HEK293 (cell line): Measurements from ENCODE around the gene TRAK2.

ENCODE experiments used
- CTCF ChIA-PET: fragments of 350-600 bp; formaldehyde crosslinking; extraction: SDS; loops from one replicate; lab custom pipeline; 2021; ENCODE audit warnings: antibody characterized with exemption; lab: Yijun Ruan, JAX
- POLR2A ChIA-PET: fragments of 300-600 bp; formaldehyde crosslinking; extraction: SDS; loops from one replicate; lab custom pipeline; 2020; ENCODE audit warnings: antibody characterized with exemption, inconsistent platforms; lab: Yijun Ruan, JAX
- H3K27ac ChIP-seq: fragments of 200-500 bp; sonication (Bioruptor generic); 2 replicates; pipeline ENCODE4 v1.5.1; 2014; ENCODE audit warnings: low read depth, low read length, control low read depth, inconsistent platforms; ENCODE audit errors: extremely low read depth
- H3K36me3 ChIP-seq, 2 experiments: fragments of 200-500 bp in 1 of 2; sonication (Bioruptor generic) in 1 of 2; 1 replicate in 1 of 2; 2 replicates in 1 of 2; pipeline ENCODE4 v1.5.1; 2014 to 2017; ENCODE audit warnings: inconsistent platforms in 2 of 2, low read length in 2 of 2; ENCODE audit not compliant: control insufficient read depth in 2 of 2, insufficient read depth in 1 of 2
- H3K4me1 ChIP-seq: fragments of 200-500 bp; sonication (Bioruptor generic); 2 replicates; pipeline ENCODE4 v1.5.1; 2014; ENCODE audit warnings: mild to moderate bottlenecking, low read length, inconsistent platforms; ENCODE audit not compliant: control insufficient read depth, insufficient read depth
- H3K4me3 ChIP-seq: 2 replicates; pipeline ENCODE4 v1.5.1; 2011; ENCODE audit warnings: low read depth, mild to moderate bottlenecking, control low read depth, low read length, moderate library complexity
- H3K9me3 ChIP-seq: fragments of 200-500 bp; sonication (Bioruptor generic); 2 replicates; pipeline ENCODE4 v1.5.1; 2014; ENCODE audit warnings: low read depth, low read length, inconsistent platforms; ENCODE audit not compliant: control insufficient read depth, insufficient read depth
- HOXA7 ChIP-seq: sonication (generic); formaldehyde crosslinking; IDR thresholded peaks from 2 replicates; pipeline ENCODE4 v1.8.1; 2022; ENCODE audit warnings: missing genetic modification reagents, borderline replicate concordance
- PRDM2 ChIP-seq: fragments of 450-650 bp; formaldehyde crosslinking; IDR thresholded peaks from 2 replicates; pipeline ENCODE4 v1.5.1; 2016; ENCODE audit warnings: missing biosample characterization, missing genetic modification characterization, borderline replicate concordance
- RBAK ChIP-seq: fragments of 450-650 bp; formaldehyde crosslinking; IDR thresholded peaks from 2 replicates; pipeline ENCODE4 v1.5.1; 2016; ENCODE audit warnings: missing biosample characterization, missing genetic modification characterization
- ZBTB17 ChIP-seq: fragments of 450-650 bp; formaldehyde crosslinking; IDR thresholded peaks from 2 replicates; pipeline ENCODE4 v1.5.1; 2016; ENCODE audit warnings: missing biosample characterization, missing genetic modification characterization
- ZFHX2 ChIP-seq: fragments of 450-650 bp; formaldehyde crosslinking; conservative IDR thresholded peaks from 2 replicates; pipeline ENCODE4 v1.5.1; 2016; ENCODE audit warnings: missing biosample characterization, missing genetic modification characterization
- ZNF138 ChIP-seq: fragments of 450-650 bp; formaldehyde crosslinking; IDR thresholded peaks from 2 replicates; pipeline ENCODE4 v1.5.1; 2016; ENCODE audit warnings: missing biosample characterization, missing genetic modification characterization, borderline replicate concordance
- ZNF174 ChIP-seq: fragments of 450-650 bp; formaldehyde crosslinking; IDR thresholded peaks from 2 replicates; pipeline ENCODE4 v1.5.0; 2017; ENCODE audit warnings: missing biosample characterization, mild to moderate bottlenecking, missing genetic modification characterization
- ZNF223 ChIP-seq: fragments of 450-650 bp; formaldehyde crosslinking; IDR thresholded peaks from 2 replicates; pipeline ENCODE4 v1.5.1; 2016; ENCODE audit warnings: missing biosample characterization, missing genetic modification characterization
- ZNF335 ChIP-seq: fragments of 450-650 bp; formaldehyde crosslinking; conservative IDR thresholded peaks from 2 replicates; pipeline ENCODE4 v1.5.1; 2016; ENCODE audit warnings: missing biosample characterization, missing genetic modification characterization
- ZNF501 ChIP-seq: fragments of 450-650 bp; formaldehyde crosslinking; IDR thresholded peaks from 2 replicates; pipeline ENCODE4 v1.5.1; 2016; ENCODE audit warnings: missing biosample characterization, missing genetic modification characterization
- ZNF600 ChIP-seq: fragments of 450-650 bp; formaldehyde crosslinking; IDR thresholded peaks from 2 replicates; pipeline ENCODE4 v1.5.1; 2016; ENCODE audit warnings: missing biosample characterization, missing genetic modification characterization
- ZNF791 ChIP-seq: fragments of 450-650 bp; formaldehyde crosslinking; IDR thresholded peaks from 2 replicates; pipeline ENCODE4 v1.5.1; 2016; ENCODE audit warnings: missing biosample characterization, missing genetic modification characterization
- ZXDB ChIP-seq: fragments of 450-650 bp; formaldehyde crosslinking; IDR thresholded peaks from 2 replicates; pipeline ENCODE4 v1.5.1; 2016; ENCODE audit warnings: missing biosample characterization, missing genetic modification characterization
- TF ChIP-seq, protein P1 (sequence below): fragments of 450-650 bp; formaldehyde crosslinking; IDR thresholded peaks from 2 replicates; pipeline ENCODE4 v1.5.1; 2017; ENCODE audit warnings: missing biosample characterization, missing genetic modification characterization
- TF ChIP-seq, protein P2 (sequence below): fragments of 450-650 bp; formaldehyde crosslinking; IDR thresholded peaks from 2 replicates; pipeline ENCODE4 v1.5.1; 2016; ENCODE audit warnings: missing biosample characterization, missing genetic modification characterization, borderline replicate concordance

Gene TRAK2

DNA sequence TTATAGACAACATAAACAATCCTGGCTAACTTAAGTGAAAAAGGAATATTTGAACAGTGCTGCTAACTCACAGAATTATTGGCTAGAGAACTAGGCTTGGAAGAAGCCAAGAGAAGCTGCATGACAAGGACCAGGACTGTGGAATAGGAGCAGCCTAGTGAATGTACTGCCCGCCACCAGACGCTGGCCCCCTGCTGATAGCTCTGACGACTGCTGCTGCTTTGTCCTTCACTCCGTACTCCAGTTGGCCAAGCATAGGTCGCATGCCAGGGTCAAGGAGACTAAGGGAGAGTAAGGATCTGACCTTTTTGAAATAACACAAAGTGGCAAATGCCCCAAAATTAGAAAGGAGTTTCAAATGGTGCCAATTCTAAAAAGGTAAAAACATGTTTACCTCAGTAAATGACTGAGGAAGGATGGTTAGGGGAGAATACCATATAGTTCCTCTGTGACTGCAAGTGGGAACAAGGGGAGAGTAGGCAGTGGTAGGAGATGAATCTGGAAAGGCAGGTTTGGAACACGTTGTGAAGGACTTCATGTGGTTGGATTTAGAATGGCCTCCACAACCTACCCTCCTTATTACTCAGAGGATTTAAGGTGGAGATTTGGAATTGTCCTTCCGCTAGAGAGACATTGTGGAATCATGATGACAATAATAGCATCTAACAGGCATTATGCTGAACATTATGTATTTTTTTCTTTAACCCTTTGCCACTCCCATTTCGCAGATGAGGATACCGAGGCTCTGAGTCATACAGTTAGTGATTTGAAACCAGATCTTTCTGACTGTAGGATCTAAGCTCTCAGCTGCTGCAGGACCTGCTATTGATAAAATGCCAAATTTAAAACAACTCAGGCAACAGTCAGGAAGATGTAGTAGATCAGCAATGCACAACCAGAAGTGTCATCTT lies 19.8 kb upstream of the TRAK2 start:
- no peak overlapping the region for H3K27ac ChIP-seq
- H3K9me3 ChIP-seq: no peaks in the 10 kb centered on the region
- peaks cover 1% of the 10 kb centered on the region; the same call in 1 of the 2 replicates for H3K4me1 ChIP-seq
- ChIA-PET POLR2A (no interaction called here), CTCF (no interaction called here)
- no peak for TF ChIP-seq ZNF174
- no peak for TF ChIP-seq HOXA7 (CRISPR knock-in tag)
- TF ChIP-seq PRDM2 (tag by site-specific recombination): no peak
- no peak for TF ChIP-seq ZNF335
- TF ChIP-seq ZBTB17 (tag by site-specific recombination): no peak
- no peak for TF ChIP-seq ZFHX2
- no peak for TF ChIP-seq ZNF223 (tag by site-specific recombination)
- no peak for TF ChIP-seq RBAK
- no peak for TF ChIP-seq ZNF600 (tag by site-specific recombination)
- TF ChIP-seq, protein P1, sequence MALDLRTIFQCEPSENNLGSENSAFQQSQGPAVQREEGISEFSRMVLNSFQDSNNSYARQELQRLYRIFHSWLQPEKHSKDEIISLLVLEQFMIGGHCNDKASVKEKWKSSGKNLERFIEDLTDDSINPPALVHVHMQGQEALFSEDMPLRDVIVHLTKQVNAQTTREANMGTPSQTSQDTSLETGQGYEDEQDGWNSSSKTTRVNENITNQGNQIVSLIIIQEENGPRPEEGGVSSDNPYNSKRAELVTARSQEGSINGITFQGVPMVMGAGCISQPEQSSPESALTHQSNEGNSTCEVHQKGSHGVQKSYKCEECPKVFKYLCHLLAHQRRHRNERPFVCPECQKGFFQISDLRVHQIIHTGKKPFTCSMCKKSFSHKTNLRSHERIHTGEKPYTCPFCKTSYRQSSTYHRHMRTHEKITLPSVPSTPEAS (tag by site-specific recombination): no peak
- no peak for TF ChIP-seq ZNF138
- TF ChIP-seq, protein P2, sequence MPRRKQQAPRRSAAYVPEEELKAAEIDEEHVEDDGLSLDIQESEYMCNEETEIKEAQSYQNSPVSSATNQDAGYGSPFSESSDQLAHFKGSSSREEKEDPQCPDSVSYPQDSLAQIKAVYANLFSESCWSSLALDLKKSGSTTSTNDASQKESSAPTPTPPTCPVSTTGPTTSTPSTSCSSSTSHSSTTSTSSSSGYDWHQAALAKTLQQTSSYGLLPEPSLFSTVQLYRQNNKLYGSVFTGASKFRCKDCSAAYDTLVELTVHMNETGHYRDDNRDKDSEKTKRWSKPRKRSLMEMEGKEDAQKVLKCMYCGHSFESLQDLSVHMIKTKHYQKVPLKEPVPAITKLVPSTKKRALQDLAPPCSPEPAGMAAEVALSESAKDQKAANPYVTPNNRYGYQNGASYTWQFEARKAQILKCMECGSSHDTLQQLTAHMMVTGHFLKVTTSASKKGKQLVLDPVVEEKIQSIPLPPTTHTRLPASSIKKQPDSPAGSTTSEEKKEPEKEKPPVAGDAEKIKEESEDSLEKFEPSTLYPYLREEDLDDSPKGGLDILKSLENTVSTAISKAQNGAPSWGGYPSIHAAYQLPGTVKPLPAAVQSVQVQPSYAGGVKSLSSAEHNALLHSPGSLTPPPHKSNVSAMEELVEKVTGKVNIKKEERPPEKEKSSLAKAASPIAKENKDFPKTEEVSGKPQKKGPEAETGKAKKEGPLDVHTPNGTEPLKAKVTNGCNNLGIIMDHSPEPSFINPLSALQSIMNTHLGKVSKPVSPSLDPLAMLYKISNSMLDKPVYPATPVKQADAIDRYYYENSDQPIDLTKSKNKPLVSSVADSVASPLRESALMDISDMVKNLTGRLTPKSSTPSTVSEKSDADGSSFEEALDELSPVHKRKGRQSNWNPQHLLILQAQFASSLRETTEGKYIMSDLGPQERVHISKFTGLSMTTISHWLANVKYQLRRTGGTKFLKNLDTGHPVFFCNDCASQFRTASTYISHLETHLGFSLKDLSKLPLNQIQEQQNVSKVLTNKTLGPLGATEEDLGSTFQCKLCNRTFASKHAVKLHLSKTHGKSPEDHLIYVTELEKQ (tag by site-specific recombination): no peak
- no peak for TF ChIP-seq ZNF501 (tag by site-specific recombination)
- H3K36me3 ChIP-seq: peaks cover 29 to 74% of the 10 kb centered on the region in 2 experiments
- no peak overlapping the region for H3K4me3 ChIP-seq

DNA sequence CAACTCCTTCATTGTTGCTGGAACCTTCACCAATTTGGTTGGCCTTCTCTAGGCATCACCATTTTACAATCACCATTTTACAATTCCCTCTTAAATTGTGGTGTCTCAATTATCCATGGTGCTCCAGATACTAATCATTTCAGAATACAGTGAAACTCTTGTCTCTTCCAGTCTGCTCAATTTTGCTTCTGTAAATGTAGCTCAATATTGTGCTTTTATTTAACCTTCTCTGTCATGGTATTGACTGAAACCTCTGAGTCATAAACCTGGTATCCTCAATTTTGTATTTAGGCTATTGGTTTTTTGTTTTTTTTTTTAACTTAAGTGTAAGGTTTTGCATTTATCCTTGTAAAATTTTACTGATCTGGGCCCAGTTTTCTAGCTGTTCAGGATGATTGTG lies 16.4 kb upstream of the TRAK2 start:
- peaks cover 0 to 65% of the 10 kb centered on the region in 2 experiments; a peak in 1 of 3 replicates for H3K36me3 ChIP-seq
- TF ChIP-seq ZXDB (tag by site-specific recombination): no peak
- no peak for TF ChIP-seq ZNF791 (tag by site-specific recombination)
- no peaks in the 10 kb centered on the region for H3K9me3 ChIP-seq
- peaks cover 2% of the 10 kb centered on the region; the same call in 1 of the 2 replicates for H3K4me1 ChIP-seq
- no peak overlapping the region for H3K4me3 ChIP-seq
- ChIA-PET CTCF (interaction anchor here (0.6 kb wide), 1 partner anchor 350 kb away, joined by 3 read pairs; no protein-coding TSS in a partner anchor), POLR2A (no interaction called here)
- H3K27ac ChIP-seq: no peak overlapping the region
